IMR-90 (cell line): Measurements from ENCODE around the gene NFAT5. TPM values are rescaled to one million over a fixed set of nuclear protein-coding genes. Genes with fewer than 3 reads are reported as not detected.

Source experiments
- ATAC-seq: fragments of 200-7000 bp; cut with Tn5 transposase; 2 replicates; pipeline ENCODE4 v1.9.1; 2020; ENCODE audit warnings: low read depth, mild to moderate bottlenecking, moderate library complexity
- BruUV-seq: library from RNA; stranded (reverse); fragments of 400-500 nt; replicated peaks from 2 replicates; lab custom pipeline; 2021; lab: Mats Ljungman, UMichigan
- CTCF ChIA-PET: fragments of 300-600 bp; formaldehyde crosslinking; extraction: SDS; loops from one replicate; lab custom pipeline; 2021; ENCODE audit warnings: antibody characterized with exemption; lab: Yijun Ruan, JAX
- POLR2A ChIA-PET: fragments of 300-600 bp; sonication (Branson Sonifier 250); formaldehyde crosslinking; loops from one replicate; lab custom pipeline; 2022; ENCODE audit warnings: antibody characterized with exemption; ENCODE audit not compliant: unreplicated experiment; lab: Charles Lee
- DNase-seq: peaks from one replicate; pipeline ENCODE4 v3.0.0; 2013
- H2AFZ ChIP-seq: replicated peaks from 2 replicates; pipeline ENCODE3; 2013; ENCODE audit warnings: low read length, mild to moderate bottlenecking; ENCODE audit not compliant: poor library complexity
- H2AK5ac ChIP-seq: 2 replicates; pipeline ENCODE4 v1.6.1; 2013; ENCODE audit warnings: low read depth, low read length, inconsistent platforms
- H2AK9ac ChIP-seq: replicated peaks from 2 replicates; pipeline ENCODE3; 2013; ENCODE audit warnings: mild to moderate bottlenecking, low read depth, low read length, moderate library complexity; ENCODE audit not compliant: poor library complexity
- H2BK120ac ChIP-seq: 2 replicates; pipeline ENCODE4 v1.6.1; 2013; ENCODE audit warnings: low read depth, low read length, inconsistent platforms
- H2BK15ac ChIP-seq: 3 replicates; pipeline ENCODE4 v1.6.1; 2013; ENCODE audit warnings: low read depth, low read length, inconsistent platforms
- H2BK20ac ChIP-seq: 2 replicates; pipeline ENCODE4 v1.6.1; 2013; ENCODE audit warnings: low read depth, mild to moderate bottlenecking, inconsistent platforms, low read length, moderate library complexity
- H2BK5ac ChIP-seq: 2 replicates; pipeline ENCODE4 v1.6.1; 2013; ENCODE audit warnings: mild to moderate bottlenecking, low read depth, low read length, inconsistent platforms; ENCODE audit not compliant: poor library complexity, severe bottlenecking
- H3K14ac ChIP-seq: replicated peaks from 2 replicates; pipeline ENCODE4 v1.6.1; 2013; ENCODE audit warnings: low read depth, low read length, inconsistent platforms
- H3K18ac ChIP-seq: 2 replicates; pipeline ENCODE4 v1.6.1; 2013; ENCODE audit warnings: low read depth, low read length, control low read depth
- H3K23ac ChIP-seq: 2 replicates; pipeline ENCODE4 v1.6.1; 2013; ENCODE audit warnings: low read depth, low read length, inconsistent platforms
- H3K27ac ChIP-seq: 2 replicates; pipeline ENCODE4 v1.5.1; 2013; ENCODE audit warnings: mild to moderate bottlenecking, control low read depth, low read length; ENCODE audit not compliant: insufficient read depth
- H3K27me3 ChIP-seq: 2 replicates; pipeline ENCODE4 v1.6.1; 2013; ENCODE audit warnings: low read length; ENCODE audit not compliant: control insufficient read depth, insufficient read depth
- H3K36me3 ChIP-seq: 2 replicates; pipeline ENCODE4 v1.6.1; 2013; ENCODE audit warnings: low read length, mixed read lengths; ENCODE audit not compliant: control insufficient read depth, insufficient read depth
- H3K4ac ChIP-seq: 2 replicates; pipeline ENCODE4 v1.6.1; 2013; ENCODE audit warnings: low read depth, low read length, inconsistent platforms
- H3K4me1 ChIP-seq: 2 replicates; pipeline ENCODE4 v1.6.1; 2013; ENCODE audit warnings: low read length, mixed read lengths; ENCODE audit not compliant: control insufficient read depth, insufficient read depth
- H3K4me2 ChIP-seq: 2 replicates; pipeline ENCODE4 v1.6.1; 2013; ENCODE audit warnings: low read depth, mild to moderate bottlenecking, control low read depth, low read length, moderate library complexity
- H3K4me3 ChIP-seq: 2 replicates; pipeline ENCODE4 v1.5.1; 2013; ENCODE audit warnings: low read depth, mild to moderate bottlenecking, control low read depth, low read length, moderate library complexity; ENCODE audit not compliant: insufficient read depth
- H3K56ac ChIP-seq: 2 replicates; pipeline ENCODE4 v1.6.1; 2013; ENCODE audit warnings: low read length, inconsistent platforms; ENCODE audit not compliant: insufficient read depth; ENCODE audit errors: extremely low read depth
- H3K79me1 ChIP-seq, 2 experiments: 2 replicates each; pipeline ENCODE4 v1.6.1; 2013; ENCODE audit warnings: low read length in 2 of 2, inconsistent platforms in 1 of 2, low read depth in 1 of 2
- H3K9ac ChIP-seq: 2 replicates; pipeline ENCODE4 v1.6.1; 2013; ENCODE audit warnings: low read depth, low read length, control low read depth
- H3K9me1 ChIP-seq: 2 replicates; pipeline ENCODE4 v1.6.1; 2013; ENCODE audit warnings: low read length, inconsistent platforms; ENCODE audit not compliant: insufficient read depth
- H3K9me3 ChIP-seq: 2 replicates; pipeline ENCODE4 v1.6.1; 2013; ENCODE audit warnings: low read length; ENCODE audit not compliant: control insufficient read depth, insufficient read depth
- H4K20me1 ChIP-seq: 2 replicates; pipeline ENCODE4 v1.6.1; 2013; ENCODE audit warnings: low read length, inconsistent platforms; ENCODE audit not compliant: insufficient read depth
- H4K5ac ChIP-seq: 2 replicates; pipeline ENCODE4 v1.6.1; 2013; ENCODE audit warnings: mild to moderate bottlenecking, low read depth, low read length, control low read depth
- H4K8ac ChIP-seq, 2 experiments: 2 replicates each; pipeline ENCODE4 v1.6.1; 2013; ENCODE audit warnings: low read depth in 2 of 2, low read length in 2 of 2, control low read depth in 1 of 2, inconsistent platforms in 1 of 2
- H4K91ac ChIP-seq: 2 replicates; pipeline ENCODE4 v1.6.1; 2013; ENCODE audit warnings: low read depth, low read length, inconsistent platforms; ENCODE audit not compliant: insufficient read depth
- BHLHE40 ChIP-seq: fragments of 150-350 bp; IDR thresholded peaks from 2 replicates; pipeline ENCODE4 v1.6.1; 2016; ENCODE audit warnings: mild to moderate bottlenecking, low read depth, low read length
- CTCF ChIP-seq: conservative IDR thresholded peaks from 2 replicates; pipeline ENCODE4 v1.5.1; 2012; ENCODE audit warnings: mild to moderate bottlenecking, low read depth, low read length, improper control_type of control experiment
- MAFK ChIP-seq: IDR thresholded peaks from 2 replicates; pipeline ENCODE4 v1.6.1; 2012; ENCODE audit warnings: low read depth, low read length, improper control_type of control experiment
- MAZ ChIP-seq: IDR thresholded peaks from 2 replicates; pipeline ENCODE4 v1.6.1; 2012; ENCODE audit warnings: low read depth, mild to moderate bottlenecking, low read length, improper control_type of control experiment, moderate library complexity, borderline replicate concordance
- RAD21 ChIP-seq: IDR thresholded peaks from 2 replicates; pipeline ENCODE4 v1.6.1; 2012; ENCODE audit warnings: low read length, improper control_type of control experiment
- SMC3 ChIP-seq: fragments of 150-350 bp; IDR thresholded peaks from 2 replicates; pipeline ENCODE4 v1.6.1; 2016; ENCODE audit warnings: low read depth, mild to moderate bottlenecking, antibody characterized with exemption, low read length, moderate library complexity
- WGBS, 2 experiments: methylation state at CpG; one replicate each; pipeline versions ENCODE4 v1.1.5 to v1.1.7; 2013; ENCODE audit warnings: missing lambda C conversion rate in 2 of 2; ENCODE audit not compliant: insufficient read length in 1 of 2; ENCODE audit errors: extremely low coverage in 2 of 2; 5-methylcytosine and 5-hydroxymethylcytosine counted together
- dilution Hi-C: fragments of 300-500 bp; cut with HindIII; formaldehyde crosslinking; loops from one replicate; pipeline ENCODE4 v1.14.3; 2018; ENCODE audit warnings: low sequenced_read_pairs; ENCODE audit not compliant: unreplicated experiment
- in situ Hi-C: fragments of 300-500 bp; cut with MboI; formaldehyde crosslinking; loops from 3 replicates; pipeline ENCODE4 v1.14.3; 2019; ENCODE audit warnings: low sequenced_read_pairs, inconsistent platforms, mixed read lengths
- intact Hi-C: fragments of 100-400 bp; cut with micrococcal nuclease; formaldehyde crosslinking; loops from 2 replicates; pipeline ENCODE4 v1.10.0; 2022
- polyA plus RNA-seq, 3 experiments: library from polyadenylated mRNA; depleted of rRNA; stranded (reverse); fragments of >200 nt; gene quantifications; 2 replicates each; pipeline ENCODE4 v1.2.3, GENCODE V29; 2012; ENCODE audit warnings: low replicate concordance in 1 of 3
- total RNA-seq: library from RNA; depleted of rRNA; stranded (reverse); fragments of >200 nt; gene quantifications from 2 replicates; pipeline ENCODE4 v1.2.3, GENCODE V29; 2012

Gene NFAT5
- total and polyA plus RNA-seq, 2 of the 4 experiments (the other 2 are of a cell fraction): 10.9 to 20.1 TPM

- Histone ChIP-seq H2BK5ac (no peak overlapping the region), H3K36me3 (peaks cover 56% of the 10 kb centered on the region), H3K79me1 (peaks cover 28 to 52% of the 10 kb centered on the region in 2 experiments), H3K27ac (no peak overlapping the region), H3K4me3 (no peak overlapping the region), H3K27me3 (no peaks in the 10 kb centered on the region), H4K91ac (no peak overlapping the region), H2AK5ac (no peak overlapping the region), H3K56ac (no peak overlapping the region), H3K18ac (no peak overlapping the region), H4K8ac (no peak overlapping the region), H3K4me2 (no peak overlapping the region), H3K9me1 (0 out of 2 replicates have a peak, but pooled peaks cover 5% of the 10 kb centered on the region), H3K4ac (no peak overlapping the region), H2AK9ac (no peak overlapping the region), H2AFZ (no peak overlapping the region), H4K5ac (no peak overlapping the region), H3K14ac (no peak overlapping the region), H3K23ac (no peak overlapping the region), H3K9ac (no peak overlapping the region), H2BK15ac (no peak overlapping the region), H3K9me3 (no peaks in the 10 kb centered on the region), H4K20me1 (peaks cover 6% of the 10 kb centered on the region; the same call in 1 of the 2 replicates), H2BK20ac (no peak overlapping the region), H3K4me1 (no peaks in the 10 kb centered on the region), H2BK120ac (no peak overlapping the region)
- CTCF ChIA-PET: no interaction called here
- no peak for DNase-seq
- POLR2A ChIA-PET: no interaction called here
- dilution Hi-C loops (no loop called here), in situ Hi-C loops (no loop called here), intact Hi-C loops (no loop called here)
- ATAC-seq: no peak
- 67% methylated on average over 3 of the region's 20 CpGs; no CpG with 5 or more reads in 1 of the 2 experiments for whole genome bisulfite sequencing, 2 experiments
- no TSS peak for BruUV-seq
- TF ChIP-seq BHLHE40 (no peak), MAFK (no peak), CTCF (no peak), MAZ (no peak), SMC3 (no peak), RAD21 (no peak)
Measured at GRCh38 chr16:69748694-69749345, 183.1 kb downstream of the NFAT5 start.
